ENCODE data around the gene PCDH18.

- TF ChIP-seq CTCF (IDR thresholded peaks at IDR 0.05) (no peak), POLR2A (IDR thresholded peaks at IDR 0.05) (no peak)
Observed at GRCh38 chr4:137476345-137476744, 55.9 kb downstream of the PCDH18 start.

Data from heart left ventricle (tissue), 13 donors.